HG02798 (cell line): Measurements from ENCODE around the gene PRODH2.

Experiments used
- ATAC-seq: cut with Tn5 transposase; IDR thresholded peaks from one replicate; pipeline ENCODE4 v1.9.1; 2021; ENCODE audit warnings: mild to moderate bottlenecking; ENCODE audit not compliant: unreplicated experiment, poor library complexity

Gene PRODH2, protein sequence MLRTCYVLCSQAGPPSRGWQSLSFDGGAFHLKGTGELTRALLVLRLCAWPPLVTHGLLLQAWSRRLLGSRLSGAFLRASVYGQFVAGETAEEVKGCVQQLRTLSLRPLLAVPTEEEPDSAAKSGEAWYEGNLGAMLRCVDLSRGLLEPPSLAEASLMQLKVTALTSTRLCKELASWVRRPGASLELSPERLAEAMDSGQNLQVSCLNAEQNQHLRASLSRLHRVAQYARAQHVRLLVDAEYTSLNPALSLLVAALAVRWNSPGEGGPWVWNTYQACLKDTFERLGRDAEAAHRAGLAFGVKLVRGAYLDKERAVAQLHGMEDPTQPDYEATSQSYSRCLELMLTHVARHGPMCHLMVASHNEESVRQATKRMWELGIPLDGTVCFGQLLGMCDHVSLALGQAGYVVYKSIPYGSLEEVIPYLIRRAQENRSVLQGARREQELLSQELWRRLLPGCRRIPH

DNA sequence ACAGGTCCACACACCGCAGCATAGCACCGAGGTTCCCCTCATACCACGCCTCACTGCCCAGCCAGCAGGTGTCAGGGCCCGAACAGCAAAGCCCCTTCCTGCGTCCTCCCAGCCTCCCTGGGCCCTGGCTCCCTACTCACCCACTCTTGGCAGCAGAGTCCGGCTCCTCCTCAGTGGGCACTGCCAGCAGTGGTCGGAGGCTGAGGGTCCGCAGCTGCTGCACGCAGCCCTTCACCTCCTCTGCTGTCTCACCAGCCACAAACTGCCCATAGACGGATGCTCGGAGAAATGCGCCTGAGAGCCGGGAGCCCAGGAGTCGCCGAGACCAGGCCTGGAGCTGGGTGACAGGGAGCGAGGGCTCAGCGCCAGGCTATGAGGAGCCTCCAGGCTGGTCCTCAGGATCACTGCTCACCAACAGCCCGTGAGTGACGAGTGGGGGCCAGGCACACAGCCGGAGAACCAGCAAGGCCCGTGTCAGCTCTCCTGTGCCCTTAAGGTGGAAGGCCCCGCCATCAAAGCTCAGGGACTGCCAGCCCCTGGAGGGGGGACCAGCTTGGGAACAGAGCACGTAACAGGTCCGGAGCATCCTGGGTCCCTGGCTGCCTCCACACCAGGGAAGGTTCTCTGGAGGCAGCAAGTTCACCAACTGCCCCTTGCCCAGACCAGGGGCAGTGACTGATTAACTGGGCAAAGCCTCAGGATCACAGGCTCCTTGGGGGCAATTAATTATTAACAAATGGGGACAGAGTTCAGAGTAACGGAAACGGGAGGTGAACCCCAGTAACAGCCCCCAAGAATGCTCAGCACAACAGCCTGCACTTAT is at the start of gene PRODH2:
TSS of gene PRODH2 (minus strand) at position 626 of the 823 bp plus-strand sequence. CDS start at position 586, 40 bp downstream.
- no peak for ATAC-seq

DNA sequence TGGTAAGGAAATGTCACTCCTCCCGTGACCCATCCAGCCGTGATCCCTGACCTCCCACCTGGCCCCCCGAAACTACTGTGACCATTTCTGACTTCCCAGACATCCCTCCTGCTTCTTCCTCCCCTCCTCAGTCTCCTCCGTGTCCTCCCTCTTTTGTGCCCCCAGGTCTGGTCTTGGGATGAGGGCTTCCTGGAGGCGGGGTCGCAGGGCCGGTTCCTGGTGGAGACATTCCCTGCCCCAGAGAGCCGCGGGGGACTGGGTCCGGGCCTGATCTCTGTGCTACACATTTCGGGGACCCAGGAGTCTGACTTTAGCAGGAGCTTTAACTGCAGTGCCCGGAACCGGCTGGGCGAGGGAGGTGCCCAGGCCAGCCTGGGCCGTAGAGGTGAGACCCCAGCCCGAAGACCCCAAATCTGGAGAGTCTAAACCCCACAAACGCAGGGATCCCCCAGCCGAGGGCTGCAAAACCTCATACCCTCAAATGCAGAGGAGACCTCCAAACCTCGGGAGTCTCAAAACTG is 49.1 kb upstream of the PRODH2 start:
- no peak for ATAC-seq

DNA sequence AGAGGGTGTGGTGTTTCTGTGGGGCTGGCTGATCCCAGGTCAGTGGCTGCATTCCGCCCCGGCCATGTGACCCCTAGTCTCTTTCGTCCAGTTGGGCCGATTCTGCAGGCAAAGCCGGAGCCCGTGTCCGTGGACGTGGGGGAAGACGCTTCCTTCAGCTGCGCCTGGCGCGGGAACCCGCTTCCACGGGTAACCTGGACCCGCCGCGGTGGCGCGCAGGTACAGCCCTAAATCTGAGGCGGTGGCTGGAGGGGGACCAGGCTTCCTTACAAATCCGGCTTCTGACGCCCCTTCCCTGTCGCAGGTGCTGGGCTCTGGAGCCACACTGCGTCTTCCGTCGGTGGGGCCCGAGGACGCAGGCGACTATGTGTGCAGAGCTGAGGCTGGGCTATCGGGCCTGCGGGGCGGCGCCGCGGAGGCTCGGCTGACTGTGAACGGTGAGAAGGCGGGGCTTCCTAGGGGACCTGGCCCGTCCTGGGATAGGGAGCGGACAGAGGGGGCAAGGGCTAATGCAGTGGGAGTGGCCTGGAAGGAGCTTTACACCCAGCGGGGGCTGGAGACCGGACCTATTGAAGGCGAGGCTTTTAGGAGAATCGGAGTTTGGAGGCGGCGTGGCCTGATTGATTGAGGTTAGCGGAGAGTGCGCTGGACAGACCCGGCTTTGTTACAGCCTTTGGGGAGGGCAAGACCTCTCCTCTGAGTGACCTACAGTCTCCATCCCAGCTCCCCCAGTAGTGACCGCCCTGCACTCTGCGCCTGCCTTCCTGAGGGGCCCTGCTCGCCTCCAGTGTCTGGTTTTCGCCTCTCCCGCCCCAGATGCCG is 48.4 kb upstream of the PRODH2 start:
- no peak for ATAC-seq

DNA sequence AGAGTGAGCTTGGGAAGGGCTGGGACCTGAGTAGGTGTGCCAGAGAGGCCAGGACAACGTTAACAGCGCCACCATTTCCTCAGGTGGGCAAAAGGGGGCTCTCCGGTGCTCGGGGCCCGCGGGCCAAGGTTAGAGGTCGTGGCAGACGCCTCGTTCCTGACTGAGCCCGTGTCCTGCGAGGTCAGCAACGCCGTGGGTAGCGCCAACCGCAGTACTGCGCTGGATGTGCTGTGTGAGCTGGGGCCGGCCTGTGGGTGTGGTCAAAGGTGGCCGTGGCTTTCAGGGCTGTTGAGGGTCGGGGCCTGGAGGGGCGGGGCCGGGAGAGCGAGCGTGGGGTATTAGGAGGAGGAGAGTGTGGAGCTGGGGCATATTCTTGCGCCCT is 47.8 kb upstream of the PRODH2 start:
- no peak for ATAC-seq

DNA sequence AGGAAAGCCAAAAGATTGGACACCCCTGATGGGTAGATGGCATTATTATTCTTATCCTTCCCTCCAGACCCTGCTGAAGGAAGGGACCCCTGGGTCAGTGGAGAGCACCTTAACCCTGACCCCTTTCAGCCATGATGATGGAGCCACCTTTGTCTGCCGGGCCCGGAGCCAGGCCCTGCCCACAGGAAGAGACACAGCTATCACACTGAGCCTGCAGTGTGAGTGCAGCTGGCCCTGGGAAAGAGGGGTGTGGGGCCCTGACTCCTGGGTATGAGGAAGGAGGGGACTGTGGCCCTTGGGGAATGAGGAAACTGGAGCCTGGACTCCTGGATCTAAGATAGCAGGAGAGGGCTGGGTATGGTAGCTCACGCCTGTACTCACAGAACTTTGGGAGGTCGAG is 46.8 kb upstream of the PRODH2 start:
- ATAC-seq, result no peak

DNA sequence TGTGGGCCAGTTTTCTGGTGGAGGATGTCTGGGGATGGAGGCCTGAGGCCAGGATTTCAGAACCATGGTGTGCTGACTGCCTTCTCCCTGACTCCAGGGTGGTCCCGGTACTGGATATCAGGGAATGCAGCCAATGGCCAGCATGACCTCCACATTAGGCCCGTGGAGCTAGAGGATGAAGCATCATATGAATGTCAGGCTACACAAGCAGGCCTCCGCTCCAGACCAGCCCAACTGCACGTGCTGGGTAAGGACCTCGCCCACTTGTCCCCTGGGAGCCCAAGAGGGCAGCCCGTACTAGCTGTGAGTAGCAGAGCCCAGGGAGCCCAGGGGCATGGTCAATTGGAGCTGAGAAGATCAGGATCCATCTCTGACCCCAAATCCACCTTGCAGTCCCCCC is 45.7 kb upstream of the PRODH2 start:
- ATAC-seq, result no peak

DNA sequence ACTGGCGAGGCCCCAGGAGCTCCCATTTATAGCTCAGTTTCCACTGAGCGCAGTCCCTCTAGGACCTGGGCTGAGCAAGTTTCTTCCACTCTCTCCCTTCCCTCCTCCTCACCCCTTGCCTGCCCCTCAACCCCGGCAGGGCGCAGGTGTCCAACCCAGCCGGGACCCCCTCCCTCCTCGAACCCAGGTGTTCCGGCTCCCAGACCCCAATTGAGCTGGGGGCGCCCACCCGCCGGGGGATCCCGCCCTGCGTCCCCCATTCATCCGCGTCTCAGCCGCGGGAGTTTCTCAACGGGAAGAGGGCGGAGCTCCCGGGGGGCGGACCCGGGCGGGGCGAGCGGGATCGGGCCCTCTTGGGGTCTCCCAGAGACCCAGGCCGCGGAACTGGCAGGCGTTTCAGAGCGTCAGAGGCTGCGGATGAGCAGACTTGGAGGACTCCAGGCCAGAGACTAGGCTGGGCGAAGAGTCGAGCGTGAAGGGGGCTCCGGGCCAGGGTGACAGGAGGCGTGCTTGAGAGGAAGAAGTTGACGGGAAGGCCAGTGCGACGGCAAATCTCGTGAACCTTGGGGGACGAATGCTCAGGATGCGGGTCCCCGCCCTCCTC is 44.0 kb upstream of the PRODH2 start, which contains the start of gene KIRREL2:
TSS of gene KIRREL2 (plus strand) at position 366 of the 604 bp plus-strand sequence. CDS start at position 575, 209 bp downstream.
- ATAC-seq, result no peak

DNA sequence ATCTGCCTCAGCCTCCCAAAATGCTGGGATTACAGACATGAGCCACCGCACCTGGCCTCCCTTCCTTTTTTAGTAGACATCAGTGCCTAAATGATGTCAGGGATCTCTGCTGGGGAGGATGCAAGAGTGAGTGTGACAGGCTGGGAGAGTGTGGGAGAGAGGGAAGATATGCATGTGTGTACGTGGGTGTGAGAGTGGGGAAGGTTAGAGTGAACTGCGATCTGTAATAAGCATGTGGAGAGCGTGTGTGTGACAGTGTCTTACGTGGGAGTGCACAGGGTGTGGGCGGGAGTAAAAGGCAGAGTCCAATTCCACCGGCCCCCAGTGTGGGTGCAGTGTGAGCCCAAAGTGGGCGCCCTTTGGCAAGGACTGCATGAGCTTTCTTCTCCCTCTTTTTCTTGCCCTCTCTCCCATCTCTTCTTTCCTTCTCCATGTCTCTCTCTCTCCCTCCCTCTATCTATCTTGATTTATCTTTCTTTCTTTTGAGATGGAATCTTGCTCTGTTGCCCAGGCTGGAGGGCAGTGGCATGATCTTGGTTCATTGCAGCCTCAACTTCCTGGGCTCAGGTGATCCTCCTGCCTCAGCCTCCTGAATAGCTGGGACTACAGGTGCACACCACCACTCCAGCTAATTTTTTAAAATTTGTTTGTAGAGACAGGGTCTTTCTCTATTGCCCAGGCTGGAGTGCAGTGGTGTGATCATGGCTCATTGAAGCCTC is 40.6 kb upstream of the PRODH2 start:
- no peak for ATAC-seq

DNA sequence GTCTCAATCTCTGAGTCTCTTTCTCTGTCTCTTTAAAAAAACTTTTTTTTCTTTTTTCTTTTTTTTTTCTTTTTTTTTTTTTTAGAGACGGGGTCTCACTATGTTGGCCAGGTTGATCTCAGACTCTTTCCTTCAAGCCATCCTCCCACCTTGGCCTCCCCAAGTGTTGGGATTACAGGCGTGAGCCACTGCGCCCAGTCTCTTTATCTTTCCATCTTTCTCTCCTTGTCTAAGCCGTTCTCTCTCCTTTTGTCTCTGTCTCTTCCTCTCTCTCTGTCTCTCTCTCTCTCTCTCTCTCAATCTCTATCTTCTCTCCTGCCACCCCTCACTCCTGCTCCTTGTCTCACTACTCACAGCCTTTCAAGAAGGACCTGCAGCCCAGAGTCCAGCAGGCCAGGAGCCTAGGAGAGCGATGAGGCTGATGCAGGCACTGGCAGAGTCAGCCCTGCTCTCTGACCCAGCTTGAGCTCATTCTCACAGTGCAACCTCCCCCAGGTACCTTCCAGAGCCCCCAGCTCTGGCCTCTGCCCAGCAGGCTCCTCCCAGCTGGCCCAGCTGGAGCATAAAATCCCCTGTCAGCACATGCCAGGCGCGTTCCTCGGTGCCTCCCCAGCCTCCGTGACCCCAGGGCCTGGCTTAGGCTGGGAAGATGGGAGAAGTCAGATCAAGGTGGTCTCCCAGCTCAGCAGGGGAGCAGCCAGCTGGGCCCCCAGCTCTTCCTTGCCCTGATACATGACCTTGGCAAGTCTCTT is 39.6 kb upstream of the PRODH2 start, which contains the start of gene NPHS1:
TSS of gene NPHS1 (minus strand) at position 476 of the 752 bp plus-strand sequence. CDS start 667 bp downstream, outside the sequence.
- no peak for ATAC-seq

DNA sequence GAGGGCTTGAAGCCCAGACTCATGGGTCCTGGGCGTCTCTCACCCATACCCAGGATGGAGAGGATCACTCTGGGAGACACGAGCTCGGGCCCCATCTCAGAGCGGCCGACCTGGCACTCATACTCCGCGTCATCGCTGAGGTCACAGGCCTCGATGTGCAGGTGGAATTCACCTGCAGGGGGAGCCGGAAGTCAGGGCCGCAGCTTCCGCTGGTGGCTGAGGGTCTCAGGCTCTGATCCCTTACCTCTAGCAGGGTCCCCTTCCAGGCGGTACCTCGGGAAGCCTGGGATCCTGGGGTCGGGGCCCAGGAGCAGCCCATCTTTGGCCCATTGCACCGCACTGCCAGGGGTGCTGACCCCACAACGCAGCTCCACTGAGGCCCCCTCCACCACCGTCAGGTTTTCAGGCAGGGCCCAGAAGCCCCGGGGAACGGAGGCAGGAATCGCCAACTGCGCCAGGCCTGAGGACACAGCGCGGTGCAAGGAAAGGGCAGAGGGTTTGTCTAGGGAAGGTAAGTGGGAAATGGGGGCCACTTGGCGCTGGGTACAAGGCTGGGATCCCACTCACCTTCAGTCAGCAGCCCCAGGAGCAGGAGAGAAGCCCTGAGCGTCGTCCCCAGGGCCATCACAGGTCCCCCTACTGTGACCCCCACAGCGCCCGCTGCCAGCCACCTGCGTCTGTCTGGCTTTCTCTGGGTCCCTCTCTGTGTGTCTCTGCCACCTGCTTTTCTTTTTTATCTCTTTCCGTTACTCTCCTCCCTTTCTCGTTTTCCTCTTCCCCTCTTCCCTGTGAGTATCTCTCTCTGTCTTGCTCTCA is 38.8 kb upstream of the PRODH2 start:
- ATAC-seq, result no peak

DNA sequence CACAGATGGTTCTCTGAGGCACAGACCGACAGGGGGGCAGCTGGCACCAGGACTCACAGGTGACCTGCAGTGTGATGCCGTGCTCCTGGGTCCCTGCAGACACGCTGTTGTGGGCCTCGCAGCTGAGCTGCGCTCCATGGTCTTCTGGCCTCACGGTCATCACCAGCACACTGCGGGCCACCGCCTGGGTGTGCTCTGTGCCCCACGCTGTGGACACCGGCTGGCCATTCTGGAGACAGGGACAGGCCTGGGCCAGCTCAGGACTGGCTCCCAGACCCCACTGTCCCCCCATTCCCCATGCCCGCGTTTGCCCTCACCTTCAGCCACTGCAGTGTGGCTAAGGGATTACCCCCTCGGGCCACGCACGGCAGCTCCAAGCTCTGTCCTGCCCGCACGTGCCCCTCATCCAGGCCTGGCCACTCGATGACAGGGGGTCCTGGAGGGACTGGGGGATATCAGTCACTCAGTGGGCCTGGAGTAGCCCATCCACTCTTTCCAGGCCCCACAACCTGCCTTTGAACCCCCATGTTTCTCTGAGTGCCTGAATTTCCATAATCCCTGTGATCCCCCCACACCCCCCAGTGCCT is 36.4 kb upstream of the PRODH2 start:
- no peak for ATAC-seq

DNA sequence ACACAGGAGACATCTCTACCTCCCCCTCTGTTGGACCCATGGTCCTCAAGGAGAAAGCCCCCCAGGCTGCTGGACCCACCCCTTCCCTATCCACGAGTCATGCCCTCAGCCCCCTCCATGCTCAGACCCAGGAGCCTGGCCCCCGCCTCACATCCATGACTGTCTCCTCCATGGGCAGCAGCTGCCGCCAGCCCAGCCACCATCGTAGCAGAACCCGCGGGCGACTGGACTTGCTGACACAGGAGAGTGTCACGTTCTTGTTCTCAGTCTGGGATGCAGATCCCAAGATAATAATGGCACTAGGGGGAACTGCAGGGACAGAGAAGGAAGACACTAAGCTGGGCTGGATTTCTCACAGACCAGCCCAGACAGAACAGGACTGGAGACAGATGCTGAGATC is 35.8 kb upstream of the PRODH2 start:
- ATAC-seq, result no peak

DNA sequence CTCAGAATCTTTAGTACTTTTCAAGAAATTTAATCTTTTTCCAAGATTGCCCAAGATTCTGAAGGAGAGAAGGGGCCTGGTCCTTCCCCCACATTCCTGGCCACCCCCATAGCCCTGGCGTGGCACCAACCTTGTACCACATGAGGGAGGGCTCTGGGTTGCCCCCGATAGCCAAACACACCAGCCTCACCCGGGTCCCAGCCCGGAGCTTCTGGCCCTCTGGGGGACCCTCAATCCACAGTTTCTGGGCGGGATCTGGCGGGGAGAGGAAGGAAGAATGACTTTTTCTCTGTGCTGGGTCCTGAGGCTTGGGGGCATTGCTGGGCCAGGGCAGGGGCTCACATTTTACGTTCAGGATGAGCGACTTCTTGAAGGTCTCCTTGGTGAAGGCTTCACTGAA is 35.3 kb upstream of the PRODH2 start:
- ATAC-seq, result no peak

DNA sequence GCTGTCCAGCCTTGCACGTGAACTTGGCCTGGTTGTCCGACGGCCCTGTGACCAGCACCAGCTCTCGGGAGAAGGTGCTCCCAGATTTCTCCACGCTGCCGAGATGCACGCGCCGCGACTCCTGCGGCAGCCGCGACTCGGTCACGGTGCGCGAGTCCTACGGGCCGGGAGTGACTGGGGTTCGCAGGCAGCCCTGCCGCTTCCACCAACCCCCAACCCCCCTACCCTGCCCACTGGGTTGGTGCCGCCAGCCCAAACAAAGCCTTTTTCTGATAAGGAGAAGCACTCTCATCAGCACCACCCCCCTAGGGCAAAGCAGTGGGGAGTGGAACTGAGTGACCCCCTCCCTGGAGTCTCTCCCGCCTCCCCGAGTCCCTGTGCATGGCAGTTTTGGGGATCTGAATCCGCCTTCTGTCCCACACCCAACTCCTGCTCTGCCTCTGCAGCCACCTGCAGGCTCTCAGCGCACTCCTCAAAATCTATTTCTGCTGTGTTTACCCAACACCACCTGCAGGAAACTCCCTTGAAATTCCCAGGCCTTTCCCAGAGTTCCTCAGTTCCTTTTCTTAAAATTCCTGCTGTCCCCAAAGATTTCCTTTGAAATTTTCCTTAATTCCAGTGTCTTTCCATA is 33.5 kb upstream of the PRODH2 start:
- ATAC-seq, result no peak

DNA sequence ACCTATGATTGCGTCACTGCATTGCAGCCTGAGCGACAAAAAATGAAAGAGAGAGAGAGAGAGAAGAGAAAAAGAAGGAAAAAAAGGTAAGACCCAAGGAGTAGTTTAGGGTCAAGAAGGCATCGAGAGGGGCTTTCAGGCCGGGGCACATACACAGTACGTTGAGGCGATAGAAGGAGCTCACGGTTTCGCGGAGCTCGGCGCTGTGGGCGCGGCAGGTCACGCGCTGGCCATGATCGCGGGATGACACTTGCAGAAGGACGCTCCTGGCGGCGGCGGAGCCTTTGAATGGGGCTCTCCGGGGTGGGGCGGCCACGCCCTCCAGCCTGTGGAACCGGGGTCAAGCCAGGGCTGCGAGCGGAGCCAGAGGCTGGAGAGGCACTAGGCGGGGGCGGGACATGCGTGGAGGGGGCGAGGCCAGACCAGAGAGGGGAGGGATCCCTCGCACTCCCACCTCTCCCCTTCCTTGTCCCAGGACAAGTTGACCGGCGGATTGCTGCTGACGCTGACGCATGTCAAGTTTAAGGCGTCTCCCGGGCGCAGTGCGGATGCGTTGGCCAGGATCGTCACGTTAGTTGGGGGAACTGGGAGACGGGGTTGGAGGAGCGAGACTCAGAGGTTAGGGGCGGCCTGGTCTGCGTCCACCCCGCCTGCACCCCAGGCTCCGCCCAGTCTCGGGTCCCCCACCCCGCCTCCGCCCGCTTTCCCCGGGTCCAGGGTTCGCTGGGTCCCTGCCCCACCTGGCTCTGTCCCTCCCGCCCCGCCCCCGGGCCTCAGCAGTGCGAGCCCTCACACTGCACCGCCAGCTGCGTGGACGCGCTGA is 32.8 kb upstream of the PRODH2 start:
- no peak for ATAC-seq
